Caki2 (cell line): ENCODE results near the gene CANX. TPM values are rescaled to one million over a fixed set of nuclear protein-coding genes. Genes with fewer than 3 reads are reported as not detected.

ENCODE experiments used
- DNase-seq: peaks from one replicate; pipeline ENCODE4 v3.0.0-alpha.2; 2015; ENCODE audit warnings: low read depth
- in situ Hi-C: cut with HindIII; loops from 2 replicates; pipeline ENCODE4 v1.10.0; 2016; ENCODE audit warnings: low sequenced_read_pairs, low pct_unique_long_range_greater_than_20kb, mixed read lengths
- total RNA-seq: library from RNA; depleted of rRNA; stranded (reverse); fragments of >200 nt; shearing (Covaris generic); gene quantifications from 2 replicates; pipeline ENCODE4 v1.2.3, GENCODE V29; 2014; ENCODE audit warnings: low replicate concordance; rRNA removed

CANX gene
- total RNA-seq, 1 experiment from 2014 or later: 607 TPM

DNA sequence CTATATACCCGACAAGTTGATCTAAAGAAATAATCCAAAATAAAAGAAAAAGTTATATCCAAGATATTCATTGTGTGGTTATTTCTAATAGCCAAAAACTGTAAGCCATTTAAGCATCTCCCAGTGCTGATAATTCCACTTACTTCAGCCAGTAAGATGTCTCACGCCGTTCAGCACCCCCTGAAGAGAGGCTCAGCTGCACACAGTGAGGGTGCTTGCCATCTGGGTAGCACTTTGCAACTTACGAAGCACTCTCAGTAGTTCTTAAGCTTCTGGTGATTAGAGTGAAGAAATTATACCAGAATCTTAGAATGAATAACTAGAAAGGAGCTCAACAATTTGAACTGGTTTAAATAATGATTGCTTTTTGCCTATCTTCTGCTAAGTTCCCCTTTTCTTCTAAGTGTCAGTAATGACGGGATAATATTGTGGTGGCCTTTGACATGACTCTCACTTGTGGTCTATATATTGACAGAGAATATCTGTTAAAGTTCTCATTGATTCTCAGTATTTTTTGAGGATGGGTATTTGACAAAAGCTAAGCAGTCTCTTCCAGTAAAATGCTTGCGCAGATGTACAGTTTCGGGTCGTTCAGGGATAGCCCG is 68.8 kb downstream of the CANX start:
- DNase-seq: no peak
- in situ Hi-C loops: no loop called here

- in situ Hi-C loops: no loop called here
- DNase-seq: no peak
Measured at GRCh38 chr5:179768326-179769085, 69.7 kb downstream of the CANX start.

DNA sequence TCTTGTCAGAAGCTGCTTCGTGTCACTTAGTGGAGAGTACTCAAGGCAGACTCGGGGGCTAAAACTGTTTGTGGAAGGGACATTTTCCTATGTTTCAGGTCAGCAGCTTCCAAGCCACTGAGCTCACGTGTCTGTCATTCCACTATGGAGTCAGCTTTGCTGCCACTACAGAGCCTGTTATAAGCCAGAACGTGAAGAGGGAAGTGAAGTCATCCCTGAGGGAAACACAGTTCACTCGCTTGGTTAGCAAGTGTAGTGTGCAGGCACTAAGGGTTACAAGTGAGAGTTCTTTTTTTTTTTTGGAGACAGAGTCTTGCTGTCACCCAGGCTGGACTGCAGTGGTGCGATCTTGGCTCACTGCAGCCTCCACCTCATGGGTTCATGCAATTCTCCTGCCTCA is 70.5 kb downstream of the CANX start:
- no peak for DNase-seq
- in situ Hi-C loops: no loop called here

DNA sequence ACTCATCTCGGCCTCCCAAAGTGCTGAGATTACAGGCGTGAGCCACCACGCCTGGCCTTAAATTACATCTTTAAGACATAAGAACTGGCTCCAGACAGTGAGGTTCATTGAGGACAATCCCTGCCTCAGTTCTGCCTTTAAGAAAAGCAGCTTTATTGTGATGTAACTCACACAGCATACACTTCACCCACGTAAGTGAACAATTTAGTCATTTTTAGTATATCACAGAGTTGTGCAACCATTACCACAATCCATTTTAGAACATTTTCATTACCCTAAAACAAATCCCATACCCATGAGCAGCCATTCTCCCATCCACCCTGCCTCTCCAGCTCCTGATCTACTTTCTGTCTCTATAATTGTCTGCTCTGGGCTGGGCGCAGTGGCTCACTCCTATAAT is 71.0 kb downstream of the CANX start:
- in situ Hi-C loops: no loop called here

DNA sequence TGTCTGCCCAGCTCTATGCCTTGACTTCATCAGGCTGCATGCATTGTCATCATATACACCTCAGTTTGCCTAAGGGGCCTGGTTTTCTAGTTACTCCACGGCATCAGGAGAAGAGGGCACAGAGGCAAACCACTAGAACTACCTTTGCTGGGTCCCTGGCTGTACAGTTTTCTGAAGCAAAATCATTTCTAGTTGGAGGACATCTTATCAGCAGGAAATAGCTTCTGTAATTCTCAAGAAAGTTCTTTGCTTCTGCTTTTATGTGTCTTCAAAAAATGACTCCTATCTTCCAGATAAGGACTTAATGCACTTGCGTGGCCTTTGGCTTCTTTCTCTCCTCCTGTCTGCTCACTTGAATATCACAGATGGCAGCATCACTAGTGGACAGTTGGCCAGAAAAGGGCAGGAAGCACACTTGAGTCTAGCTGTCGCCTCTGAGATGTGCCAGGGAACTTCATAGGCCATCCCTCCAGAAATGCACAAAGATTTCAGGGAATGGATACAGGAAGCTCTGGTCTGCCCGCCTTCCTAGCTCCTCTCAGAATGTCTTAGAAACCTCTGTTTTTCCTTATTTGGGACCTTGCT is 72.6 kb downstream of the CANX start:
- no peak for DNase-seq
- in situ Hi-C loops: no loop called here

More for the DNA sequence above, 71.0 kb downstream of the CANX start:
- DNase-seq: no peak

DNA sequence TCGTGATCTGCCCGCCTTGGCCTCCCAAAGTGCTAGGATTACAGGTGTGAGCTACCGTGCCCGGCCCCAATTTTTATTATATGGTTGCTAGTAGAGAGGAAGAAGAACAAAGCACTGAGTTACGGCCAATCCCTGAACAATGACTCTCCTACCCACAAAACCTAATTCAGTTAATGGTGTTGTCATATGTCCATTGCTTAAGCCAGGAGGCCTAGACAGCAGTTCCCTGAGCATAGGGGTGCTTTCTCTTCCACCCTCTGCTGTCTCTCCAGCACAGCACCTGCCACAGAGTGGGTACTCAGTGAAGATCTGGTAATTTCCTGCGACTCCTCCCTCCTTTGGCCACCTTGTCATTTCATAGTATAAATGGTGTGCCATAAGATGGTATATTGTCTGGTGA is 73.6 kb downstream of the CANX start:
- no peak for DNase-seq
- in situ Hi-C loops: no loop called here

DNA sequence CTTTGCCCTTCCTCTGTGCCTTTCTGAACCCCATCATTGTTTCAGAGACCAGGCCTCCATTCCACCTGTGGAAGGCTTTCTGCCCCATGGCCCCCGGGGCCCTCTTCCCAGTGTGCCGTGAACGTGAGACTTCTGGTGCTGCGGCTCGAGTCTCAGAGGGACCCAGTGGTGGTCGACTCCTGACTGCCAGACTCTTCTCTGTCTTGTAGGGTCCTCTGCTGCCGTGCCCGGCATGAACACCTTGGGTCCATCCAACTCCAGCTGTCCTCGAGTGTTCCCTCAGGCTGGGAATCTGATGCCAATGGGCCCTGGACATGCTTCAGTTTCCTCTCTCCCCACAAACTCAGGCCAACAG is 74.9 kb downstream of the CANX start:
- in situ Hi-C loops: no loop called here
- DNase-seq: no peak

DNA sequence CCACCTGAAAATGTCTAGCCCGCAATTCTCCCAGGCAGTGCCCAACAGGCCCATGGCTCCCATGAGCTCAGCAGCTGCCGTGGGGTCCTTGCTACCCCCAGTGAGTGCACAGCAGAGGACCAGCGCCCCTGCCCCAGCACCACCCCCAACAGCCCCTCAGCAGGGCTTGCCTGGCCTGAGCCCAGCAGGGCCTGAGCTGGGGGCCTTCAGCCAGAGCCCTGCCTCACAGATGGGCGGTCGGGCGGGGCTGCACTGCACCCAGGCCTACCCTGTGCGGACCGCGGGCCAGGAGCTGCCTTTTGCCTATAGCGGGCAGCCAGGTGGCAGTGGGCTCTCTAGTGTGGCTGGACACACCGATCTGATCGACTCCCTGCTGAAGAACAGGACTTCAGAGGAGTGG is 75.7 kb downstream of the CANX start:
- in situ Hi-C loops: no loop called here
- no peak for DNase-seq

GRCh38 chr5:179776411-179776938 is 77.7 kb downstream of the CANX start:
- DNase-seq: no peak

DNA sequence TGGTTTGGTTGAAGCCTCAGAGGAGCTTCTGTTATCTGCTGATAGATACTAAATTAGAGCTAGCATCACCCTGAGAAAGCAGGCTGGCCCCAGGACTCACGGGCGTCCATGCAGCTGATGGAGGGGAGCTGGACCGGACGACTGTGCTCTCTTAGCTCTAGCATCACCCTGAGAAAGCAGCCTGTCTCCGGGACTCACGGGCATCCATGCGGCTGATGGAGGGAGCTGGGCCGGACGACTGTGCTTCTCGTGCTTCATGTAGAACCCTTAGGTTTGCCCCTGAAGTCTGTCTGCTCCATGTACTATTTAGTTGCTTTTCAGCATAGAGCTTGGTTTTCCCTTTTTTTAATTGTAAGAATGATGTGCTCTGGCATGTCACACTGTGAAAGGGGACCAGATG is 78.7 kb downstream of the CANX start:
- in situ Hi-C loops: no loop called here
- no peak for DNase-seq

More at GRCh38 chr5:179776411-179776938, 77.7 kb downstream of the CANX start:
- in situ Hi-C loops: no loop called here

DNA sequence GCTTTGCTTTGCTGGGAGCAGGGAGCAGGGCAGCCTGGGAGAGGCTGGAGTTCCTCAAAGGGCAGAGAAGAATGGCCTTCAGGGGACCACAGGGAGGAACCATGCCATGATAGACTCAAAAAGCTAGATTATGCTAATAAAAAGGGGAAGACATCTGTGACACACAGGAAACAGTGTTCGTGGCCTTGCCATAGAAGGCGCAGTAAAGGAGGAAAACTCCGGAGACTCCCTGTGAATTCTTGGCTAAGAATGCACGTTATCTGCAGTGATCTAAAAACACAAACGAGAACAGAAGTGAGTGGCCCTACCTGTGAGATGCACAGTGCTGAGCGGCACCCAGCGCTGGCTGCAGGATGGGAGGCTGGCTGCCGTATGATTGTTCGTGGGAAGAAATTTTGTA is 79.1 kb downstream of the CANX start:
- no peak for DNase-seq
- in situ Hi-C loops: no loop called here

- in situ Hi-C loops: no loop called here
- DNase-seq: no peak
Measured at GRCh38 chr5:179778591-179778990, 79.8 kb downstream of the CANX start.

DNA sequence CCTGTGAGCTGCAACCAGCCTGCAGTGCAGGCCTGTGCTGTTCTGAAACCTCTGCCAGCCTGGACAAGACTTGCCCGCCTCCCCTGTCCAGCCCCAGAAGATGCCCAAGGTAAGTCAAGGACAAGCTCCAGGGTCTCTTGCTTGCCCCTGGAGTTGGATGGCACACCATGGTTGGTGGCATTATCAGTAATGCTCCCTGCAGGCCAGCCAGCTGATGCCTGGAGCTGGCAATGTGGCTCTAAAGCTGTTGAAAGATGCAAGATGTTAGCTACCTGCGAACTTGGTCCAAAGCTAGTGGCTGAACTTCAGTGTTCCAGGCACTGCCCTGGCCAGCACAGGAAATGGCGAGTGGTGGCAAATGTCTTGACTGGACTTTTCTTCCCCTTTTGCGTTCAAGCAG is 81.1 kb downstream of the CANX start:
- in situ Hi-C loops: no loop called here
- DNase-seq: no peak

- DNase-seq: no peak
- in situ Hi-C loops: no loop called here
Measured at GRCh38 chr5:179780362-179780761, 81.6 kb downstream of the CANX start.

Other genes starting within 250 kb of the CANX start
- gene RUFY1, start 148.4 kb upstream of the CANX start, total RNA-seq: 31.7 and 31.9 TPM in 2 replicates
- gene HNRNPH1, start 75.3 kb upstream of the CANX start, total RNA-seq: 48.8 and 52.9 TPM in 2 replicates
- not detected in 2 replicates for gene CBY3, start 17.9 kb upstream of the CANX start, total RNA-seq
- gene MAML1, start 33.9 kb downstream of the CANX start, total RNA-seq: 5.2 and 13.4 TPM in 2 replicates
- 1.3 TPM in 1 of 2 replicates, not detected in the other for gene LTC4S, start 95.0 kb downstream of the CANX start, total RNA-seq
- 656 and 666 TPM in 2 replicates for gene MGAT4B, start 107.9 kb downstream of the CANX start, total RNA-seq
- 1,023 and 1,203 TPM in 2 replicates for gene SQSTM1, start 121.9 kb downstream of the CANX start, total RNA-seq
- gene MRNIP, start 159.8 kb downstream of the CANX start, total RNA-seq: 35.9 and 54.8 TPM in 2 replicates
- 76.3 and 87.3 TPM in 2 replicates for gene TBC1D9B, start 208.9 kb downstream of the CANX start, total RNA-seq